NCI-H1048 (cell line): ENCODE data around the gene ERMN.
"Not testable (repeated sequence)": the region's sequence is repeated elsewhere in the genome, so short reads cannot be mapped to it uniquely, and the experiment has no call there.

ENCODE experiments used
- DNase-seq: peaks from one replicate; lab custom pipeline; 2025; lab: John Stamatoyannopoulos, UW

ERMN gene

GRCh38 chr2:157292853-157293252 lies 32.8 kb downstream of the ERMN start:
- DNase-seq: no peak

- DNase-seq: no peak
Observed at GRCh38 chr2:157291018-157291417, 34.6 kb downstream of the ERMN start.

GRCh38 chr2:157290525-157290924 lies 35.1 kb downstream of the ERMN start:
- no peak for DNase-seq

- DNase-seq: no peak
Observed at GRCh38 chr2:157287160-157287559, 38.5 kb downstream of the ERMN start.

GRCh38 chr2:157283468-157283867 lies 42.2 kb downstream of the ERMN start:
- no peak for DNase-seq

- no peak for DNase-seq
Observed at GRCh38 chr2:157281316-157281715, 44.3 kb downstream of the ERMN start.

- DNase-seq: not testable (repeated sequence)
Observed at GRCh38 chr2:157279311-157279710, 46.3 kb downstream of the ERMN start.

- no peak for DNase-seq
Observed at GRCh38 chr2:157271590-157272203, 53.9 kb downstream of the ERMN start.

GRCh38 chr2:157269922-157270321 lies 55.7 kb downstream of the ERMN start:
- no peak for DNase-seq

- no peak for DNase-seq
Observed at GRCh38 chr2:157269060-157269459, 56.6 kb downstream of the ERMN start.
